ENCODE results near the gene GALNT2. TPM values are rescaled to one million over a fixed set of nuclear protein-coding genes. Genes with fewer than 3 reads are reported as not detected.
A peak's percentile ranks its signal among the peaks of the same experiment; 100 is the strongest.

The GALNT2 gene
- polyA plus RNA-seq, 3 donors from 2014 or later, result 18.5 to 30.0 (median 22.5) TPM

DNA sequence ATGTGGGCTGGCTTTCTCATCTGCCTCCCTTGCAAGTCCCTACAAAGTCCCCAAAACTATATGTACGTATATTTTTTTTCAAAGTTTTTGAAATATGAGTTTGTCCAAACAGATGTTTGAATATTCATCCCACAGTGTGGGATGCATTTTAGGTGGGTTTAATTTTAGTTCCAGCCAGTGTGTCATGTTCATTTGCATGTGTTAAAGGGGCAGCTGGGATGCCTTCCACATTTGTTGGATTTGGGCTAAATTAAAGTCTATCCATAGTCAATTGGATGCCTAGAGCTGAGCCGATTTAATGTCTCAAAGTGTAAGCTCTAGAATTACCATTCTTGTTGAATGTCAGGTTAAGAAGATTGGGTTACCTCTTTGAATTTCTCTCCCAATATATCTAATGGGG is 139.2 kb downstream of the GALNT2 start:
- peaks cover 27 to 37% of the 10 kb centered on the region in 2 donors for H3K4me1 Mint-ChIP-seq
- DNase-seq, result no peak
- no peaks in the 10 kb centered on the region for H3K9me3 Mint-ChIP-seq
- H3K27ac Mint-ChIP-seq, result no peak overlapping the region
- H3K4me3 Mint-ChIP-seq, result no peak overlapping the region
- peaks cover 0 to 10% (median 9%) of the 10 kb centered on the region in 3 donors for H3K27me3 Mint-ChIP-seq (ENCODE audit: low read depth in 3 of 3)
- peaks cover 5 to 21% (median 14%) of the 10 kb centered on the region in 3 donors for H3K36me3 Mint-ChIP-seq

DNA sequence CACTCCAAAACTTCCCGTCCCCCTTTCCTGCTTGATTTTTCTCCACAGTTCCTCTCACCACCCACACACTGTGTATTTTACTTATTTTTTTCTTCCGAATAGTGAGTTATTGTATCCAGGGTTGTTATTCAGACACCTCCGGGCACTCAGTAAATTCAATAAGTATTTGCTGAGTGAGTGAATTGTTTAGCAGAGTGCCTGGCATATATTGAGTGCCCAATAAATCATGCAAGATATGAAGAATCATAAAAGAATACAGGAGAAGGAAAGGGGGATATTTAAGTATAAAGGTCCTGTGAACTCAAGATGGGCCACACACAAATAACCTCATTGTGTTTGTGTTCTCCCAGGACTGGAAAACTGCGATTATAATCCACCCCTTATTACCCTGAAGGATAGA is 139.9 kb downstream of the GALNT2 start:
- no peaks in the 10 kb centered on the region for H3K9me3 Mint-ChIP-seq
- no peak overlapping the region for H3K4me3 Mint-ChIP-seq
- peaks cover 5 to 21% (median 14%) of the 10 kb centered on the region in 3 donors for H3K36me3 Mint-ChIP-seq
- DNase-seq, result no peak
- H3K4me1 Mint-ChIP-seq, result peaks cover 30 to 45% of the 10 kb centered on the region in 2 donors
- H3K27ac Mint-ChIP-seq, result peak overlapping the region in 4 of 6 donors; percentile 0 to 74 (median 32)
- peaks cover 0 to 10% (median 9%) of the 10 kb centered on the region in 3 donors for H3K27me3 Mint-ChIP-seq (ENCODE audit: low read depth in 3 of 3)

DNA sequence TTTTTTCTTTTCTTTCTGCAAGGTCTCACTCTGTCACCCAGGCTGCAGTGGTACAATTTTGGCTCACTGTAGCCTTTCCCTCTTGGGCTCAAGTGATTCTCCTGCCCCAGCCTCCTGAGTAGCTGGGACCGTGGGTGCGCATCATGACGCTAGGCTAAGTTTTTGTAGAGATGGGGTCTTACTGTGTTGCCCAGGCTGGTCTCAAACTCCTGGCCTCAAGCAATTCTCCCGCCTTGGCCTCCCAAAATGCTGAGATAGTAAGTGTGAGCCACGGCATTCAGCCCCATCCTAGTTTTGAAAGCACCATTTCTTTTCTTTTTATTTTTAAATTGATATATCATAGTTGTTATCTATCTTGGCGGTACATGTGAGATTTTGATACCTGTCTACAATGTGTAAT is 140.6 kb downstream of the GALNT2 start:
- Mint-ChIP-seq H3K9me3 (no peaks in the 10 kb centered on the region), H3K4me1 (peaks cover 36 to 51% of the 10 kb centered on the region in 2 donors), H3K27ac (peak overlapping the region in 3 of 6 donors; percentile 85 to 92 (median 87)), H3K4me3 (no peak overlapping the region), H3K36me3 (peaks cover 5 to 21% (median 14%) of the 10 kb centered on the region in 3 donors), H3K27me3 (ENCODE audit: low read depth in 3 of 3) (peaks cover 0 to 10% (median 9%) of the 10 kb centered on the region in 3 donors)
- DNase-seq, result no peak

DNA sequence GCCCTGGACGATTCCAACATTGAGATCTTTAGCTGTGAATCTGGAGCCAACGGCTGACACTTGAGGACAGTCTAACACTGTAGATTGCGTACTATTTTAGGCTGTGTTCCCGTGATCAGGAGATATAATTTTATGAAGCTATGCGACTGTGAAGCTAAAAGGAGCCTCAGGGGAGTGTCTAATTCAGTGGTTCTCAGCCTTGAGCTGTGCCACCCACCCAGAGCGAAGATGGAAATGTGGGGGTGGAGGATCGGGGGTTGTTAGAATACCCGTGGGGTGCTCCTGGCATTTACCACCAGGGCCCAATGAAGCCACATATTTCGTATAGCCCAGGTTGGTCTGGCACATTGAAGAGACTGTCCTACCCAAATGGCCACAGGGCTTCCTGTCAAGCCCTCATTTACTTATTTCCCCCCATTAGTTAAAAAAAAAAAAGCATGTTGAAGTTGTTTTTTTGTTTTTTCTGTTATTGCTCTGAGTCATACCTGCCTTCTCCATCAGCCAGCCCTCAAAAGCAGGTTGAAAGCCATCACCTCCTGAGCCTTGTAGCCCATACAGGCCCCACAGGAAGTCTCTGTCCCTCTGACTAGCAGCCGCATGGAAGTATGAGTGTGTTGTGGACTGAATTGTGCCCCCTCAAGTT is 141.7 kb downstream of the GALNT2 start:
- DNase-seq, result peak; percentile 68 to 75 (median 72)
- H3K9me3 Mint-ChIP-seq, result no peaks in the 10 kb centered on the region
- peaks cover 0 to 10% (median 9%) of the 10 kb centered on the region in 3 donors for H3K27me3 Mint-ChIP-seq (ENCODE audit: low read depth in 3 of 3)
- peak overlapping the region; percentile 2 to 74 (median 53) for H3K4me3 Mint-ChIP-seq
- H3K27ac Mint-ChIP-seq, result peak overlapping the region; percentile 72 to 92 (median 86)
- H3K36me3 Mint-ChIP-seq, result peaks cover 5 to 12% (median 7%) of the 10 kb centered on the region in 3 donors
- peaks cover 47 to 62% of the 10 kb centered on the region in 2 donors for H3K4me1 Mint-ChIP-seq

DNA sequence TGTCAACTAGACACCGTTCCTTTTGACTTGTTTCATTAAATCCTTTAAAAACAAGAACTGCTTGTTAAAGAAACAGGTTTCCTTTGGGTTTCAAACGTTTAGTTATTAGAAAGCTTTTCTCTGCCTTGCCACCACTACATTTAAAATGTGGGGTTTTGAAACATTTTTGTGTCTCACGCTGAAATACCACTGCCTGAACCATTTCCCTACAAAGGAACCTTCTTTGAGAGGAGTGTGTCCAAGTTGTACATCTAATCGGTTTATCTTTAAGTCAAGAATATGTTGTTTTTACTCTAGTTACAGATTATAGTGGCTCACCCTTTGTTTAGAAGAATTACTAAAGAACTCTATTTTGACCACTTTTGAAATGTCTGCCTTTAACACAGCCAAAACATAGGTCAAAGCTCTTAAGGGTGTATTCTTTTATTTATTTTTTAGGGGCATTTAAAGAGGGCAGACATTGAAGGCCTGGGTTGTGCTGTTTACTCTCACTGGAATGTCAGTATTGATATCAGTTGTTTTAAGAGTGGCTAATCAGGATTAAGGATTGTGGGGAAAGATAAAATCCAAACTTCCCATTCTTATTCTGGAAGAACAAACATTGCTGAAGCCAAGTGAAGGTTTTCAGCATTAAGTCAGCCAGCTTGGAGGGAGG is 143.4 kb downstream of the GALNT2 start:
- H3K27ac Mint-ChIP-seq, result peak overlapping the region in 5 of 6 donors; percentile 30 to 86 (median 81)
- peaks cover 0 to 6% (median under 1%) of the 10 kb centered on the region in 3 donors for H3K36me3 Mint-ChIP-seq
- H3K27me3 Mint-ChIP-seq (ENCODE audit: low read depth in 3 of 3), result peaks cover 0 to 10% (median 9%) of the 10 kb centered on the region in 3 donors
- H3K4me3 Mint-ChIP-seq, result peak overlapping the region in 1 of 5 donors; percentile 13
- no peak for DNase-seq
- H3K4me1 Mint-ChIP-seq, result peaks cover 57 to 76% of the 10 kb centered on the region in 2 donors
- no peaks in the 10 kb centered on the region for H3K9me3 Mint-ChIP-seq

DNA sequence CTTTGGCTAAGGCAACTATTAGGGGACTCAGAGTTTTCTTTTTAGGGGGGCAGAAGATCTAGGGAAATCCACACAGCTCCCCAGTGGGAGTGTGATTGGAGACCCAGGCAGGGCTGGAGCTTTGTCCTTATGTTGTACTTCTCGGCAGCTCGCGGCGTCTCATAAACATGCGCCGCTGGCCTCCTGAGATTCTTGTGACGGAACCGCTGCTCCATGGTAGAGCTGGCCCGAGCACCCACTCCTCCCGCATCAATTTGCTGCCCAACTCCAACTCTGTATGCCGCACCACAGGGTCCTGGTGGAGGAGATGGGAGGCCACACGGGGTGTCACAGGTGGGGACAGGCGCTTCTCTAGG is 143.9 kb downstream of the GALNT2 start:
- no peak for DNase-seq
- Mint-ChIP-seq H3K9me3 (no peaks in the 10 kb centered on the region), H3K36me3 (peaks cover 0 to 6% (median 0%) of the 10 kb centered on the region in 3 donors), H3K4me1 (peaks cover 57 to 76% of the 10 kb centered on the region in 2 donors), H3K4me3 (peak overlapping the region in 1 of 5 donors; percentile 13), H3K27ac (peak overlapping the region in 5 of 6 donors; percentile 30 to 86 (median 63)), H3K27me3 (ENCODE audit: low read depth in 3 of 3) (peaks cover 0 to 10% (median 9%) of the 10 kb centered on the region in 3 donors)

DNA sequence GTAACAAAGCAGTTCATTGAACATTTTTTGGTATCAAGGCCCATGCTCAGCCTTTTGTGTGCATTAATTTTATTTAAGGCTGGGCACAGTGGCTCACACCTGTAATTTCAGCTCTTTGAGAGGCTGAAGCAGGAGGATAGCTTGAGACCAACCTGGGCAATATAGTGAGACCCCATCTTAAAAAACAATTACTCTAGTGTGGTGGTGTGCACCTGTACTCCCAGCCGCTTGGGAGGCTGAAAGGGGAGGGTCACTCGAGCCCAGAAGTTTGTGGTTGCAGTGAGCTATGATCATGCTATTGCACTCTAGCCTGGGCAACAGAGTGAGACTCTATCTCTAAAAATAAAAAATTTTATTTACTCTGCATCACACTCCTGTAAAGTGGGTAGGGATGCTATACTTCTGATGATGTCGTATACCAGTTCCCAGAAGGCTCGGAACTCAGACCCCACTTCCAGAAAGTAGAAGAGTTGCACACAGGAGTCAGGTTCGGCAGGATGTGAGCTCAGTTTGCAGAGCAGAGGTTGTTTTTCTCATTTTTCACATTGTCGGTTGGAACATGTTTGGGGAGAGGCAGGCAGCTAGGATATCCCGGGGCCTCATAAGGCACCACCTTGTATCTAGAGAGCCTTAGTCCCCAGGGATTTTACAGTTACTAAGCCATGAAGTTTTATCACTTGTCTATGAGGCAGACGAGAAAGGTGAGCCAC is 144.6 kb downstream of the GALNT2 start:
- H3K4me3 Mint-ChIP-seq, result peak overlapping the region in 1 of 5 donors; percentile 58
- no peak for DNase-seq
- peaks cover 0 to 6% (median 0%) of the 10 kb centered on the region in 3 donors for H3K36me3 Mint-ChIP-seq
- no peaks in the 10 kb centered on the region for H3K9me3 Mint-ChIP-seq
- H3K27ac Mint-ChIP-seq, result peak overlapping the region; percentile 11 to 90 (median 83)
- H3K4me1 Mint-ChIP-seq, result peaks cover 57 to 76% of the 10 kb centered on the region in 2 donors
- peaks cover 0 to 10% (median 9%) of the 10 kb centered on the region in 3 donors for H3K27me3 Mint-ChIP-seq (ENCODE audit: low read depth in 3 of 3)

DNA sequence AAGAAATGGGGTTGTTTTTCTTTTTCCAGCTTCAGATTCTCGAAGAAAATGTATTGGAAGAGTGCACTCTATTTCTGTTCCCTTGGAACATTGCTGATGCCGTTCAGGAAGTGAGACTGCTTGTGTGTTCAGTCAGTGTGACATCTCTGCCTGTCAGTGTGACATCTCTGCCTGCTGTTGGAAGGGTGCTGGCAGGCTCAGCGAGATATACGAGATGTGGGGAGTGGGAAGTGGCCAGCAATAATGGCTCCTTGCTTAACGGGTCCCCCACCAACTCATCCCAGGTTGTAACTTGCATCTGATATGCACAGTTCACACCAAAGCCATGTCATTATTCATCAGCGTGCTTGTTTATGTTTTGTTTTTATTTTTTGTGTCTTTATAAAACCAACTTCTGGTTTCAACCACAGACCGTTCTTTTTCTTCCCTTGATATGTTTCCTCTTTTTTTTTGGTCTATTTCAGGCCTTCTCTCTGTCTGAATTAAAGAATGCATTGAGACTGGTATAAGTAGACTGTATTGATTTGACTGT is 145.4 kb downstream of the GALNT2 start:
- Mint-ChIP-seq H3K27me3 (ENCODE audit: low read depth in 3 of 3) (peaks cover 0 to 10% (median 9%) of the 10 kb centered on the region in 3 donors), H3K4me3 (peak overlapping the region; percentile 5 to 64 (median 58)), H3K9me3 (no peaks in the 10 kb centered on the region), H3K4me1 (peaks cover 59 to 82% of the 10 kb centered on the region in 2 donors), H3K36me3 (peaks cover 0 to 6% (median 0%) of the 10 kb centered on the region in 3 donors), H3K27ac (peak overlapping the region; percentile 31 to 90 (median 83))
- DNase-seq, result peak; percentile 13 to 17 (median 15)

DNA sequence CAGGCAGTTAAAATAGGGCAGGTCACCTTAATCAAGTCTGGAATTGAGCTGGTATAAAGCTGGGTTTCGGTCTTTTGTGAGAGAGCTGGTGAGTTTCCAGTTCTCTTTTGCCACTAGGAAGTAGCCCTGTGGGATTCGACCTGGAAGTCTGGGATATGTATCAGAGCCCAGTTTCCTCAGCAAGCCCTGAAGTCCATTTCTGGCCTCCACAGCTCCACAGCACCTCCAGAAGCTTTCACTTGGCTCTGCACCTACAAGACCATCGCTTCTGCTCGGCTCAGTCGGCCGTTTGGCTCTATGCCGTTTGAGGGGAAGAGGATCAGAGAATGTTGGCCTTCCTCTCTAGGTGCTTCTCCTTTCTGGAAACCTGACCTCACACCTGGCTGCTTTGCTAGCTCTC is 148.0 kb downstream of the GALNT2 start:
- H3K9me3 Mint-ChIP-seq, result no peaks in the 10 kb centered on the region
- peaks cover 0 to 10% (median 0%) of the 10 kb centered on the region in 3 donors for H3K36me3 Mint-ChIP-seq
- H3K4me3 Mint-ChIP-seq, result no peak overlapping the region
- DNase-seq, result no peak
- peak overlapping the region in 2 of 6 donors; percentile 27 to 60 for H3K27ac Mint-ChIP-seq
- H3K4me1 Mint-ChIP-seq, result peaks cover 38 to 66% of the 10 kb centered on the region in 2 donors
- peaks cover 0 to 3% (median 3%) of the 10 kb centered on the region in 3 donors for H3K27me3 Mint-ChIP-seq (ENCODE audit: low read depth in 3 of 3)

DNA sequence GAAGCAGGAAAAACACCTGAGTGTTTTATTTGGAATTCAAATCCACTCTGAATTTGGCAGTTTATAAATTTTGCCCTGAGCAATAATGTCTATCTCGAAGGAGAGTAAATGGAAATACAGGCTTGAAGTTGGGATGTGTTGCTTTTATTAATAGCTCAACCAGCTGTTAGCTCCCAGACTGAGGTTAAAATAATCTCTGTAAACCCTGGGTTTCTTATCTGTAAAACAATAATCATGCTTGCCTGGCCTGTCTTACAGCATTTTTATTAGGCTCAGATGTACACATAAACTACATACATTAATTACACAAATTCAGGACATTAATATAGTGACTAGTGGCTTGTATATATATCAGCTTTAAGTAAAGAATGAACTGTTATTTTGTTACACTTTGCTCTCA is 148.5 kb downstream of the GALNT2 start:
- peaks cover 35 to 61% of the 10 kb centered on the region in 2 donors for H3K4me1 Mint-ChIP-seq
- DNase-seq, result no peak
- no peak overlapping the region for H3K27ac Mint-ChIP-seq
- no peak overlapping the region for H3K4me3 Mint-ChIP-seq
- no peaks in the 10 kb centered on the region for H3K9me3 Mint-ChIP-seq
- peaks cover 0 to 3% (median 3%) of the 10 kb centered on the region in 3 donors for H3K27me3 Mint-ChIP-seq (ENCODE audit: low read depth in 3 of 3)
- peaks cover 0 to 10% (median 0%) of the 10 kb centered on the region in 3 donors for H3K36me3 Mint-ChIP-seq

DNA sequence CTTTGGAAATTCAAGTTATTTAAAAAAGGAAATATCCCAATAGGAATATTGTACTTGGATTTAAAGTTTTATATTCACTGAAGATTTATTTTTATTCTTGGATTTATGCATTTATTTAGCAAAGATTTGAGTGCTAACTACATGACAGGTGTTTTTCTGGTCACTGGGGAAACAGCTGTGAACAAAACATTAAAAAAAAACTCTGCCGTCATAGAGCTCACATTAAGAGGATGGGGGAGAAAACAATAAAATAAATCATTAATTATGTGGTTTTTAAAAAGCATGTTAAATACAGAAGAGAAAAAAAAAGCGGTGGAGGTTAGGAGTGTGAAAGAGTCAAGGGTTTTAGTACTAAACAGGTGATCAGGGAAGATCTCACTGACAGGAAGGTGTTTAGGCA is 149.9 kb downstream of the GALNT2 start:
- Mint-ChIP-seq H3K4me1 (peaks cover 34 to 53% of the 10 kb centered on the region in 2 donors), H3K36me3 (peaks cover 0 to 10% (median 0%) of the 10 kb centered on the region in 3 donors), H3K9me3 (no peaks in the 10 kb centered on the region), H3K27ac (peak overlapping the region in 1 of 6 donors; percentile 61), H3K4me3 (no peak overlapping the region), H3K27me3 (ENCODE audit: low read depth in 3 of 3) (peaks cover 0 to 3% (median 0%) of the 10 kb centered on the region in 3 donors)
- DNase-seq, result no peak

DNA sequence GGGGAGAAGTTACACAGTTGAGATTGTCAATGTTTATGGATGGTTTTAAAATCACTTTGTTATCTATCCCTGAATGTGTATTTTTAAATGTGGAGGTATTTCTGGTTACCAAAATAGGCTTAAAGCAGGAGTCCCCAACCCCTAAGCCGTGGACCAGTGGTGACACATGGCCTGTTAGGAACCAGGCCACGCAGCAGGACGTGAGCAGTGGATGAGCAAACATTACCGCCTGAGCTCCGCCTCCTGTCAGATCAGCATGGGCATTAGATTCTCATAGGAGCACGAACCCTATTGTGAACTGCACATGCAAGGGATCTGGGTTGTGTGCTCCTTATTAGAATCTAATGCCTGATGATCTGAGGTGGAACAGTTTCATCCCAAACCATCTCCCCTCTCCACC is 151.6 kb downstream of the GALNT2 start:
- no peak for DNase-seq
- no peak overlapping the region for H3K27ac Mint-ChIP-seq
- H3K4me1 Mint-ChIP-seq, result peaks cover 16 to 35% of the 10 kb centered on the region in 2 donors
- peaks cover 0 to 10% (median 0%) of the 10 kb centered on the region in 3 donors for H3K36me3 Mint-ChIP-seq
- no peak overlapping the region for H3K4me3 Mint-ChIP-seq
- peaks cover 0 to 3% (median 0%) of the 10 kb centered on the region in 3 donors for H3K27me3 Mint-ChIP-seq (ENCODE audit: low read depth in 3 of 3)
- H3K9me3 Mint-ChIP-seq, result no peaks in the 10 kb centered on the region
